ENCODE measurements around the gene SMIM3.

Gene SMIM3

GRCh38 chr5:150753863-150754262 is 24.7 kb upstream of the SMIM3 start:
- no peaks in the 10 kb centered on the region for H3K27me3 ChIP-seq (ENCODE audit: control insufficient read depth, insufficient read depth, low read length)
- no peaks in the 10 kb centered on the region for H3K4me1 ChIP-seq (ENCODE audit: control insufficient read depth, insufficient read depth, low read length)
- H3K4me3 ChIP-seq (ENCODE audit: low read depth, low read length): no peak overlapping the region
- no peak overlapping the region for H3K9ac ChIP-seq (ENCODE audit: low read depth, low read length)
- peaks cover 5% of the 10 kb centered on the region for H3K36me3 ChIP-seq (ENCODE audit: control insufficient read depth, insufficient read depth, low read length)
- H3K9me3 ChIP-seq (ENCODE audit: control insufficient read depth, insufficient read depth, low read length): no peaks in the 10 kb centered on the region

GRCh38 chr5:150757087-150757649 is 21.4 kb upstream of the SMIM3 start:
- Histone ChIP-seq H3K9ac (ENCODE audit: low read depth, low read length) (no peak overlapping the region), H3K36me3 (ENCODE audit: control insufficient read depth, insufficient read depth, low read length) (peaks cover 5% of the 10 kb centered on the region), H3K4me3 (ENCODE audit: low read depth, low read length) (peak overlapping the region; percentile 92), H3K9me3 (ENCODE audit: control insufficient read depth, insufficient read depth, low read length) (no peaks in the 10 kb centered on the region), H3K4me1 (ENCODE audit: control insufficient read depth, insufficient read depth, low read length) (no peaks in the 10 kb centered on the region), H3K27me3 (ENCODE audit: control insufficient read depth, insufficient read depth, low read length) (peaks cover 19% of the 10 kb centered on the region)

GRCh38 chr5:150758203-150758530 is 20.4 kb upstream of the SMIM3 start:
- H3K27me3 ChIP-seq (ENCODE audit: control insufficient read depth, insufficient read depth, low read length): peaks cover 19% of the 10 kb centered on the region
- H3K4me3 ChIP-seq (ENCODE audit: low read depth, low read length): peak overlapping the region; percentile 92
- H3K9ac ChIP-seq (ENCODE audit: low read depth, low read length): peak overlapping the region; percentile 91
- no peaks in the 10 kb centered on the region for H3K9me3 ChIP-seq (ENCODE audit: control insufficient read depth, insufficient read depth, low read length)
- H3K36me3 ChIP-seq (ENCODE audit: control insufficient read depth, insufficient read depth, low read length): peaks cover 5% of the 10 kb centered on the region
- no peaks in the 10 kb centered on the region for H3K4me1 ChIP-seq (ENCODE audit: control insufficient read depth, insufficient read depth, low read length)

GRCh38 chr5:150758531-150759333 is 19.8 kb upstream of the SMIM3 start, which contains the start of gene DCTN4:
Gene DCTN4 (minus strand): TSS chr5:150759017. CDS start chr5:150758993, 24 bp downstream.
- Histone ChIP-seq H3K27me3 (ENCODE audit: control insufficient read depth, insufficient read depth, low read length) (peaks cover 19% of the 10 kb centered on the region), H3K4me1 (ENCODE audit: control insufficient read depth, insufficient read depth, low read length) (no peaks in the 10 kb centered on the region), H3K9ac (ENCODE audit: low read depth, low read length) (peak within 1 kb of the TSS; percentile 91), H3K9me3 (ENCODE audit: control insufficient read depth, insufficient read depth, low read length) (no peaks in the 10 kb centered on the region), H3K4me3 (ENCODE audit: low read depth, low read length) (peak within 1 kb of the TSS; percentile 92), H3K36me3 (ENCODE audit: control insufficient read depth, insufficient read depth, low read length) (peaks cover 3% of the 10 kb centered on the region)

- Histone ChIP-seq H3K36me3 (ENCODE audit: control insufficient read depth, insufficient read depth, low read length) (no peaks in the 10 kb centered on the region), H3K9ac (ENCODE audit: low read depth, low read length) (no peak overlapping the region), H3K9me3 (ENCODE audit: control insufficient read depth, insufficient read depth, low read length) (no peaks in the 10 kb centered on the region), H3K4me3 (ENCODE audit: low read depth, low read length) (peak overlapping the region; percentile 92), H3K4me1 (ENCODE audit: control insufficient read depth, insufficient read depth, low read length) (no peaks in the 10 kb centered on the region), H3K27me3 (ENCODE audit: control insufficient read depth, insufficient read depth, low read length) (peaks cover 19% of the 10 kb centered on the region)
Observed at GRCh38 chr5:150759334-150759583, 19.3 kb upstream of the SMIM3 start.

- Histone ChIP-seq H3K36me3 (ENCODE audit: control insufficient read depth, insufficient read depth, low read length) (no peaks in the 10 kb centered on the region), H3K27me3 (ENCODE audit: control insufficient read depth, insufficient read depth, low read length) (peaks cover 20% of the 10 kb centered on the region), H3K9me3 (ENCODE audit: control insufficient read depth, insufficient read depth, low read length) (no peaks in the 10 kb centered on the region), H3K4me3 (ENCODE audit: low read depth, low read length) (no peak overlapping the region), H3K4me1 (ENCODE audit: control insufficient read depth, insufficient read depth, low read length) (no peaks in the 10 kb centered on the region), H3K9ac (ENCODE audit: low read depth, low read length) (no peak overlapping the region)
Observed at GRCh38 chr5:150762211-150762610, 16.3 kb upstream of the SMIM3 start.

GRCh38 chr5:150763023-150763769 is 15.4 kb upstream of the SMIM3 start:
- no peak overlapping the region for H3K4me3 ChIP-seq (ENCODE audit: low read depth, low read length)
- H3K4me1 ChIP-seq (ENCODE audit: control insufficient read depth, insufficient read depth, low read length): no peaks in the 10 kb centered on the region
- H3K36me3 ChIP-seq (ENCODE audit: control insufficient read depth, insufficient read depth, low read length): no peaks in the 10 kb centered on the region
- peaks cover 27% of the 10 kb centered on the region for H3K27me3 ChIP-seq (ENCODE audit: control insufficient read depth, insufficient read depth, low read length)
- H3K9me3 ChIP-seq (ENCODE audit: control insufficient read depth, insufficient read depth, low read length): no peaks in the 10 kb centered on the region
- H3K9ac ChIP-seq (ENCODE audit: low read depth, low read length): no peak overlapping the region

GRCh38 chr5:150764530-150764929 is 14.0 kb upstream of the SMIM3 start:
- H3K9me3 ChIP-seq (ENCODE audit: control insufficient read depth, insufficient read depth, low read length): no peaks in the 10 kb centered on the region
- no peaks in the 10 kb centered on the region for H3K4me1 ChIP-seq (ENCODE audit: control insufficient read depth, insufficient read depth, low read length)
- no peaks in the 10 kb centered on the region for H3K36me3 ChIP-seq (ENCODE audit: control insufficient read depth, insufficient read depth, low read length)
- no peak overlapping the region for H3K4me3 ChIP-seq (ENCODE audit: low read depth, low read length)
- H3K27me3 ChIP-seq (ENCODE audit: control insufficient read depth, insufficient read depth, low read length): peaks cover 36% of the 10 kb centered on the region
- H3K9ac ChIP-seq (ENCODE audit: low read depth, low read length): no peak overlapping the region

- no peaks in the 10 kb centered on the region for H3K4me1 ChIP-seq (ENCODE audit: control insufficient read depth, insufficient read depth, low read length)
- H3K9me3 ChIP-seq (ENCODE audit: control insufficient read depth, insufficient read depth, low read length): no peaks in the 10 kb centered on the region
- peaks cover 32% of the 10 kb centered on the region for H3K27me3 ChIP-seq (ENCODE audit: control insufficient read depth, insufficient read depth, low read length)
- H3K36me3 ChIP-seq (ENCODE audit: control insufficient read depth, insufficient read depth, low read length): no peaks in the 10 kb centered on the region
- H3K9ac ChIP-seq (ENCODE audit: low read depth, low read length): no peak overlapping the region
- H3K4me3 ChIP-seq (ENCODE audit: low read depth, low read length): no peak overlapping the region
Observed at GRCh38 chr5:150765011-150765798, 13.4 kb upstream of the SMIM3 start.

- no peak overlapping the region for H3K9ac ChIP-seq (ENCODE audit: low read depth, low read length)
- H3K36me3 ChIP-seq (ENCODE audit: control insufficient read depth, insufficient read depth, low read length): no peaks in the 10 kb centered on the region
- H3K4me3 ChIP-seq (ENCODE audit: low read depth, low read length): no peak overlapping the region
- no peaks in the 10 kb centered on the region for H3K4me1 ChIP-seq (ENCODE audit: control insufficient read depth, insufficient read depth, low read length)
- no peaks in the 10 kb centered on the region for H3K9me3 ChIP-seq (ENCODE audit: control insufficient read depth, insufficient read depth, low read length)
- H3K27me3 ChIP-seq (ENCODE audit: control insufficient read depth, insufficient read depth, low read length): peaks cover 26% of the 10 kb centered on the region
Observed at GRCh38 chr5:150765799-150766169, 12.8 kb upstream of the SMIM3 start.

GRCh38 chr5:150766251-150766650 is 12.3 kb upstream of the SMIM3 start:
- Histone ChIP-seq H3K9me3 (ENCODE audit: control insufficient read depth, insufficient read depth, low read length) (no peaks in the 10 kb centered on the region), H3K36me3 (ENCODE audit: control insufficient read depth, insufficient read depth, low read length) (no peaks in the 10 kb centered on the region), H3K4me3 (ENCODE audit: low read depth, low read length) (no peak overlapping the region), H3K4me1 (ENCODE audit: control insufficient read depth, insufficient read depth, low read length) (no peaks in the 10 kb centered on the region), H3K27me3 (ENCODE audit: control insufficient read depth, insufficient read depth, low read length) (peaks cover 22% of the 10 kb centered on the region), H3K9ac (ENCODE audit: low read depth, low read length) (no peak overlapping the region)

Measured in iPS-15b (cell line).